H9 (cell line): ENCODE measurements around the gene CAMK2B. TPM values are rescaled to one million over a fixed set of nuclear protein-coding genes. Genes with fewer than 3 reads are reported as not detected.

Source experiments
- DNase-seq: peaks from one replicate; pipeline ENCODE4 v3.0.0-alpha.2; 2017
- H2AFZ ChIP-seq: one replicate; pipeline ENCODE4 v1.6.1; 2013; ENCODE audit warnings: mild to moderate bottlenecking, low read length, control low read depth, moderate library complexity
- H2AK5ac ChIP-seq: 2 replicates; pipeline ENCODE4 v1.6.1; 2013; ENCODE audit warnings: low read length, control low read depth, mixed read lengths; ENCODE audit not compliant: insufficient read length
- H2BK120ac ChIP-seq: one replicate; pipeline ENCODE4 v1.6.1; 2013; ENCODE audit warnings: low read depth, mild to moderate bottlenecking, low read length, control low read depth, inconsistent platforms; ENCODE audit not compliant: poor library complexity, severe bottlenecking
- H2BK12ac ChIP-seq: 2 replicates; pipeline ENCODE4 v1.6.1; 2013; ENCODE audit warnings: low read length, control low read depth, mixed read lengths, low read depth; ENCODE audit not compliant: insufficient read length
- H2BK15ac ChIP-seq: 2 replicates; pipeline ENCODE4 v1.6.1; 2013; ENCODE audit warnings: low read depth, low read length, control low read depth
- H2BK20ac ChIP-seq: one replicate; pipeline ENCODE4 v1.6.1; 2013; ENCODE audit warnings: low read depth, mild to moderate bottlenecking, low read length, control low read depth, inconsistent platforms; ENCODE audit not compliant: poor library complexity, severe bottlenecking
- H2BK5ac ChIP-seq: 2 replicates; pipeline ENCODE4 v1.6.1; 2013; ENCODE audit warnings: low read length, control low read depth, mixed read lengths; ENCODE audit not compliant: insufficient read length
- H3K14ac ChIP-seq: 2 replicates; pipeline ENCODE4 v1.6.1; 2013; ENCODE audit warnings: low read length, control low read depth; ENCODE audit not compliant: insufficient read depth
- H3K18ac ChIP-seq: 2 replicates; pipeline ENCODE4 v1.6.1; 2013; ENCODE audit warnings: low read depth, mild to moderate bottlenecking, mixed read lengths, low read length, control low read depth; ENCODE audit not compliant: insufficient read length
- H3K23ac ChIP-seq: 2 replicates; pipeline ENCODE4 v1.6.1; 2013; ENCODE audit warnings: low read length, control low read depth, mixed read lengths, low read depth; ENCODE audit not compliant: insufficient read length
- H3K23me2 ChIP-seq: 2 replicates; pipeline ENCODE4 v1.6.1; 2013; ENCODE audit warnings: low read depth, mild to moderate bottlenecking, mixed read lengths, low read length, control low read depth; ENCODE audit not compliant: insufficient read length, poor library complexity, severe bottlenecking
- H3K27ac ChIP-seq: 2 replicates; pipeline ENCODE4 v1.5.1; 2013; ENCODE audit warnings: low read length, control low read depth, mixed read lengths, low read depth; ENCODE audit not compliant: insufficient read length
- H3K27me3 ChIP-seq: 2 replicates; pipeline ENCODE4 v1.6.1; 2013; ENCODE audit warnings: low read length, control low read depth, inconsistent platforms; ENCODE audit not compliant: insufficient read depth
- H3K4ac ChIP-seq: 2 replicates; pipeline ENCODE4 v1.6.1; 2013; ENCODE audit warnings: low read depth, mild to moderate bottlenecking, control low read depth, inconsistent platforms, low read length, moderate library complexity
- H3K4me1 ChIP-seq: 2 replicates; pipeline ENCODE4 v1.6.1; 2013; ENCODE audit warnings: low read length, control low read depth, inconsistent platforms; ENCODE audit not compliant: insufficient read depth
- H3K4me2 ChIP-seq: 2 replicates; pipeline ENCODE4 v1.6.1; 2013; ENCODE audit warnings: low read length, control low read depth, mixed read lengths; ENCODE audit not compliant: insufficient read length, insufficient read depth
- H3K56ac ChIP-seq: 2 replicates; pipeline ENCODE4 v1.6.1; 2013; ENCODE audit warnings: low read depth, mild to moderate bottlenecking, mixed read lengths, low read length, control low read depth; ENCODE audit not compliant: insufficient read length
- H3K79me1 ChIP-seq: 2 replicates; pipeline ENCODE4 v1.6.1; 2013; ENCODE audit warnings: low read depth, mild to moderate bottlenecking, moderate library complexity, low read length, control low read depth, inconsistent platforms; ENCODE audit not compliant: insufficient read depth, poor library complexity, severe bottlenecking
- H3K79me2 ChIP-seq: 2 replicates; pipeline ENCODE4 v1.6.1; 2013; ENCODE audit warnings: low read length, control low read depth, inconsistent platforms; ENCODE audit not compliant: insufficient read depth
- H3K9ac ChIP-seq: 2 replicates; pipeline ENCODE4 v1.6.1; 2013; ENCODE audit warnings: low read length, control low read depth, mixed read lengths; ENCODE audit not compliant: insufficient read length; ENCODE audit errors: extremely low read depth
- H3K9me3 ChIP-seq: one replicate; pipeline ENCODE4 v1.6.1; 2013; ENCODE audit warnings: low read depth, low read length, inconsistent platforms; ENCODE audit not compliant: control insufficient read depth
- H3T11ph ChIP-seq: one replicate; pipeline ENCODE4 v1.6.1; 2013; ENCODE audit warnings: mild to moderate bottlenecking, low read length, control low read depth, inconsistent platforms
- H4K20me1 ChIP-seq: one replicate; pipeline ENCODE4 v1.6.1; 2013; ENCODE audit not compliant: control insufficient read depth, insufficient read length, insufficient read depth
- H4K5ac ChIP-seq: 2 replicates; pipeline ENCODE4 v1.6.1; 2013; ENCODE audit warnings: low read depth, mild to moderate bottlenecking, mixed read lengths, low read length, control low read depth; ENCODE audit not compliant: insufficient read length
- H4K8ac ChIP-seq: replicated peaks from 2 replicates; pipeline ENCODE4 v1.6.1; 2013; ENCODE audit warnings: low read length, control low read depth, mixed read lengths, low read depth; ENCODE audit not compliant: insufficient read length
- H4K91ac ChIP-seq: 2 replicates; pipeline ENCODE4 v1.6.1; 2013; ENCODE audit warnings: low read depth, mild to moderate bottlenecking, moderate library complexity, mixed read lengths, low read length, control low read depth; ENCODE audit not compliant: insufficient read length
- H3K27ac Mint-ChIP-seq, 3 experiments: 2 replicates in 2 of 3; 3 replicates in 1 of 3; pipeline ENCODE4 v1.8.0; 2020 to 2021; ENCODE audit warnings: mixed read lengths in 3 of 3, mild to moderate bottlenecking in 1 of 3, moderate library complexity in 1 of 3
- H3K27me3 Mint-ChIP-seq: 2 replicates; pipeline ENCODE4 v1.8.0; 2021; ENCODE audit warnings: low read depth, mild to moderate bottlenecking, moderate library complexity, mixed read lengths
- H3K36me3 Mint-ChIP-seq, 3 experiments: 2 replicates in 2 of 3; 3 replicates in 1 of 3; pipeline ENCODE4 v1.8.0; 2020 to 2021; ENCODE audit warnings: low read depth in 3 of 3, mixed read lengths in 3 of 3; ENCODE audit not compliant: insufficient read depth in 1 of 3
- H3K4me1 Mint-ChIP-seq, 2 experiments: 2 replicates each; pipeline ENCODE4 v1.8.0; 2020; ENCODE audit warnings: mixed read lengths in 2 of 2
- H3K4me3 Mint-ChIP-seq, 2 experiments: 2 replicates in 1 of 2; 3 replicates in 1 of 2; pipeline ENCODE4 v1.8.0; 2020 to 2021; ENCODE audit warnings: mild to moderate bottlenecking in 2 of 2, mixed read lengths in 2 of 2, moderate library complexity in 1 of 2
- H3K9me3 Mint-ChIP-seq, 2 experiments: 2 replicates in 1 of 2; 3 replicates in 1 of 2; pipeline ENCODE4 v1.8.0; 2020; ENCODE audit warnings: mild to moderate bottlenecking in 2 of 2, mixed read lengths in 2 of 2, moderate library complexity in 1 of 2
- CTCF ChIP-seq: fragments of 200-600 bp; sonication (generic); conservative IDR thresholded peaks from 3 replicates; pipeline ENCODE4 v1.8.0; 2021; ENCODE audit warnings: antibody characterized with exemption, mild to moderate bottlenecking
- WGBS: extraction: QIAGEN DNeasy Blood & Tissue Kit; methylation state at CpG from one replicate; pipeline ENCODE4 v1.1.7; 2013; ENCODE audit warnings: missing lambda C conversion rate, low lambda C conversion rate, mixed read lengths; ENCODE audit not compliant: insufficient read length; ENCODE audit errors: extremely low coverage; 5-methylcytosine and 5-hydroxymethylcytosine counted together
- total RNA-seq: library from RNA; stranded (reverse); gene quantifications from 2 replicates; pipeline ENCODE4 v1.2.1, GENCODE V29; 2021

CAMK2B gene
- total RNA-seq, 1 experiment from 2014 or later = 0.17 TPM

DNA sequence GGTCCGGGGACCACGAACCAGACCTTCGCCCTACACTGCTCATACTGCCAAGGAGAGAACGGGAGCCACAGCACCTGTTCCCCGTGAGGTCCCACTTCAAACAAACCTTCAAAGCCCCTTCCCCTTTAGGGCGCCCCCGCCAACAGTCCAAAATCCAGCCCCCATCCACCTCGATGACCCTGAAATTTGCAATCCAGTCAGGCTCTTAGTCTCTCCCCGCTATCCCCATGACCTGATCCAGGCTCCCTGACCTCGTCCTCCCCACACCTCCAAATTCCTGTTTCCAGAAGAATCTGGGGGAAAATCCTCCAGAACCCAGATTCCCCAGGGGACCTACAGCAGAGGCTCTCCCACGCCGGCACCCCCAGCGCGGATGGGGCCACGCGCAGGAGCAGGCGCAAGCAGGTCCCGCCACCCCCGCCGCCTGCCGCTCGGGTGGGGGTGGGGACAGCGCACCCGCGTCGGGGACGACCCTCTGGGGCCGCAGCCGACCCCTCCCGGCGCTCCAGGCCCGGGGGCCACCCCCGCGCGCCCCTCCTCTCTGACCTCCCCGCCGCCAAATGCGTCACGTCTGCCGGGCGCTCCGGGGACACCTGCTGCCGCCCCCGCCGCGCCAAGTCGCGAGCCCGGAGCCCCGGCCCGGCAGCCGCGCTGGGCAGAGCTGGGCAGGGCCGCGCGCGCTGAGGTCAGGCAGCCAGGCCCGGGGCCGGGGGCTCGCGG is 753 bp downstream of the CAMK2B start:
- Histone ChIP-seq H3K23ac (no peak overlapping the region), H4K20me1 (no peaks in the 10 kb centered on the region), H3T11ph (no peak overlapping the region), H3K14ac (no peak overlapping the region), H2BK12ac (no peak overlapping the region), H4K8ac (no peak overlapping the region), H3K56ac (no peak overlapping the region), H2AK5ac (no peak overlapping the region), H3K23me2 (peaks cover 5% of the 10 kb centered on the region), H3K18ac (no peak overlapping the region), H3K4ac (no peak overlapping the region), H3K27ac (no peak overlapping the region), H2BK120ac (no peak overlapping the region), H3K4me2 (peak overlapping the region; percentile 41), H3K27me3 (peaks cover 31% of the 10 kb centered on the region; the same call in 1 of the 2 replicates), H3K79me1 (no peaks in the 10 kb centered on the region), H3K4me1 (no peaks in the 10 kb centered on the region), H3K9ac (no peak overlapping the region), H3K79me2 (no peaks in the 10 kb centered on the region), H2AFZ (no peak overlapping the region), H4K91ac (no peak overlapping the region), H2BK20ac (no peak overlapping the region), H4K5ac (no peak overlapping the region), H2BK15ac (no peak overlapping the region), H2BK5ac (no peak overlapping the region), H3K9me3 (no peaks in the 10 kb centered on the region)
- WGBS = no CpG with 5 or more reads among the region's 61 CpGs
- no peak for TF ChIP-seq CTCF
- H3K27me3 Mint-ChIP-seq = peaks cover 76% of the 10 kb centered on the region
- peaks cover 11 to 25% of the 10 kb centered on the region in 2 experiments for H3K4me1 Mint-ChIP-seq
- peak overlapping the region; percentile 63 to 83 for H3K4me3 Mint-ChIP-seq
- H3K36me3 Mint-ChIP-seq = no peaks in the 10 kb centered on the region; a peak in 1 of 7 replicates
- no peak overlapping the region for H3K27ac Mint-ChIP-seq
- no peak for DNase-seq
- no peaks in the 10 kb centered on the region; a peak in 1 of 5 replicates for H3K9me3 Mint-ChIP-seq
